Neural progenitor cell (in vitro differentiated cells): ENCODE results near the gene FAM180A. TPM values are rescaled to one million over a fixed set of nuclear protein-coding genes. Genes with fewer than 3 reads are reported as not detected.
A peak's percentile ranks its signal among the peaks of the same experiment; 100 is the strongest.

ENCODE experiments used
- DNase-seq: peaks from one replicate; pipeline ENCODE4 v3.0.0-alpha.2; 2016; ENCODE audit warnings: low spot score
- H2AFZ ChIP-seq: fragments of 200-600 bp; sonication (generic); replicated peaks from 2 replicates; pipeline ENCODE4 v1.6.1; 2016; ENCODE audit warnings: antibody characterized with exemption
- H3F3A ChIP-seq: fragments of 200-600 bp; sonication (generic); 2 replicates; pipeline ENCODE4 v1.6.1; 2016; ENCODE audit warnings: antibody characterized with exemption, low read depth
- H3K27ac ChIP-seq: fragments of 200-600 bp; sonication (generic); 2 replicates; pipeline ENCODE4 v1.5.1; 2016; ENCODE audit warnings: mild to moderate bottlenecking
- H3K27me3 ChIP-seq: fragments of 200-600 bp; sonication (generic); 2 replicates; pipeline ENCODE4 v1.6.1; 2016; ENCODE audit warnings: mild to moderate bottlenecking, moderate library complexity
- H3K36me3 ChIP-seq: fragments of 200-600 bp; sonication (generic); 2 replicates; pipeline ENCODE4 v1.5.1; 2016
- H3K4me1 ChIP-seq: fragments of 200-600 bp; sonication (generic); 2 replicates; pipeline ENCODE4 v1.6.1; 2016; ENCODE audit warnings: mixed run types
- H3K4me2 ChIP-seq: fragments of 200-600 bp; sonication (generic); 2 replicates; pipeline ENCODE4 v1.6.1; 2016
- H3K4me3 ChIP-seq: fragments of 200-600 bp; sonication (generic); 2 replicates; pipeline ENCODE4 v1.5.1; 2016
- H3K79me2 ChIP-seq: fragments of 200-600 bp; sonication (generic); 2 replicates; pipeline ENCODE4 v1.6.1; 2016; ENCODE audit warnings: low read depth
- H3K9ac ChIP-seq: fragments of 200-600 bp; sonication (generic); 2 replicates; pipeline ENCODE4 v1.6.1; 2016
- H3K9me3 ChIP-seq: fragments of 200-600 bp; sonication (generic); 2 replicates; pipeline ENCODE4 v1.5.1; 2016; ENCODE audit warnings: low read depth
- H4K20me1 ChIP-seq: fragments of 200-600 bp; sonication (generic); 2 replicates; pipeline ENCODE4 v1.6.1; 2016; ENCODE audit warnings: low read depth
- H3K27ac Mint-ChIP-seq: 3 replicates; pipeline ENCODE4 v1.8.0; 2021; ENCODE audit warnings: mixed read lengths
- H3K27me3 Mint-ChIP-seq: 2 replicates; pipeline ENCODE4 v1.8.0; 2022; ENCODE audit warnings: low read depth, mild to moderate bottlenecking, inconsistent platforms, moderate library complexity, mixed read lengths; ENCODE audit not compliant: insufficient read depth
- H3K36me3 Mint-ChIP-seq: 3 replicates; pipeline ENCODE4 v1.8.0; 2021; ENCODE audit warnings: mixed read lengths
- H3K4me1 Mint-ChIP-seq: 3 replicates; pipeline ENCODE4 v1.8.0; 2021; ENCODE audit warnings: mixed read lengths
- H3K4me3 Mint-ChIP-seq: 3 replicates; pipeline ENCODE4 v1.8.0; 2021; ENCODE audit warnings: mild to moderate bottlenecking, moderate library complexity, mixed read lengths
- H3K9me3 Mint-ChIP-seq: 3 replicates; pipeline ENCODE4 v1.8.0; 2020; ENCODE audit warnings: mixed read lengths
- EZH2 ChIP-seq: fragments of 200-600 bp; sonication (generic); IDR thresholded peaks from 2 replicates; pipeline ENCODE4 v1.6.1; 2017; ENCODE audit warnings: antibody characterized with exemption, mild to moderate bottlenecking, moderate library complexity
- EZH2phosphoT487 ChIP-seq: fragments of 200-600 bp; sonication (generic); IDR thresholded peaks from 2 replicates; pipeline ENCODE4 v1.6.1; 2017; ENCODE audit warnings: antibody characterized with exemption
- total RNA-seq: library from RNA; depleted of rRNA; stranded (reverse); fragments of >200 nt; gene quantifications from 2 replicates; pipeline ENCODE4 v1.2.3, GENCODE V29; 2015; ENCODE audit warnings: low replicate concordance
- TF ChIP-seq, protein P1 (sequence below): fragments of 200-600 bp; sonication (generic); IDR thresholded peaks from 2 replicates; pipeline ENCODE4 v1.5.1; 2017; ENCODE audit warnings: antibody characterized with exemption, mild to moderate bottlenecking

The FAM180A gene
- total RNA-seq, 1 donor from 2014 or later: not detected

DNA sequence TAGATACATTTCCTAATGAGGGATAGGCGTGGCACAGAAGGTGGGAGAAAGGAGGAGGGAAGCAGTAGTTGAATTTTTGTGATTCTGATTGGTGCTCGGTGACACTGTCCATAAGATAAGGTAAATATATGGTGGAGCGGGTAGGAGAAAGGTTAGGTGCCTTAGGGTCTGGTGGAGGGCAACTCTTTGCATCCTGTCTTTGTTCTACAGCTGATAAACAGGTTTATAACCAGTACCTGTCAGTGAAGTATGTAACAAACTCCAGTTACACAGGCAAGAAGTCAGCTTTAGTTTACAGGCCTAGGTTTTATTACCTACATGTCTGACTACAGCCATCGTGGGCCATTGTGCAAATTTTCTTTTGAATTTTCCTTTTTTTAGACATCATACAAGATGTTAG is 10.9 kb upstream of the FAM180A start:
- H3K36me3 ChIP-seq: no peaks in the 10 kb centered on the region
- H3K4me1 ChIP-seq: peaks cover 9% of the 10 kb centered on the region
- no peak overlapping the region for H3K4me2 ChIP-seq
- Mint-ChIP-seq H3K36me3 (no peaks in the 10 kb centered on the region), H3K27me3 (peaks cover 3% of the 10 kb centered on the region), H3K4me1 (peaks cover 8% of the 10 kb centered on the region), H3K27ac (no peak overlapping the region), H3K4me3 (no peak overlapping the region), H3K9me3 (no peaks in the 10 kb centered on the region)
- H3K9me3 ChIP-seq: no peaks in the 10 kb centered on the region
- no peaks in the 10 kb centered on the region for H4K20me1 ChIP-seq
- H3K27ac ChIP-seq: no peak overlapping the region
- H3K79me2 ChIP-seq: no peaks in the 10 kb centered on the region
- H3K27me3 ChIP-seq: no peaks in the 10 kb centered on the region
- H3K9ac ChIP-seq: no peak overlapping the region
- no peak for DNase-seq
- H2AFZ ChIP-seq: no peak overlapping the region
- H3F3A ChIP-seq: no peaks in the 10 kb centered on the region
- TF ChIP-seq EZH2phosphoT487: no peak
- no peak for TF ChIP-seq EZH2
- TF ChIP-seq, protein P1, sequence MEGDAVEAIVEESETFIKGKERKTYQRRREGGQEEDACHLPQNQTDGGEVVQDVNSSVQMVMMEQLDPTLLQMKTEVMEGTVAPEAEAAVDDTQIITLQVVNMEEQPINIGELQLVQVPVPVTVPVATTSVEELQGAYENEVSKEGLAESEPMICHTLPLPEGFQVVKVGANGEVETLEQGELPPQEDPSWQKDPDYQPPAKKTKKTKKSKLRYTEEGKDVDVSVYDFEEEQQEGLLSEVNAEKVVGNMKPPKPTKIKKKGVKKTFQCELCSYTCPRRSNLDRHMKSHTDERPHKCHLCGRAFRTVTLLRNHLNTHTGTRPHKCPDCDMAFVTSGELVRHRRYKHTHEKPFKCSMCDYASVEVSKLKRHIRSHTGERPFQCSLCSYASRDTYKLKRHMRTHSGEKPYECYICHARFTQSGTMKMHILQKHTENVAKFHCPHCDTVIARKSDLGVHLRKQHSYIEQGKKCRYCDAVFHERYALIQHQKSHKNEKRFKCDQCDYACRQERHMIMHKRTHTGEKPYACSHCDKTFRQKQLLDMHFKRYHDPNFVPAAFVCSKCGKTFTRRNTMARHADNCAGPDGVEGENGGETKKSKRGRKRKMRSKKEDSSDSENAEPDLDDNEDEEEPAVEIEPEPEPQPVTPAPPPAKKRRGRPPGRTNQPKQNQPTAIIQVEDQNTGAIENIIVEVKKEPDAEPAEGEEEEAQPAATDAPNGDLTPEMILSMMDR: no peak
- no peak overlapping the region for H3K4me3 ChIP-seq

DNA sequence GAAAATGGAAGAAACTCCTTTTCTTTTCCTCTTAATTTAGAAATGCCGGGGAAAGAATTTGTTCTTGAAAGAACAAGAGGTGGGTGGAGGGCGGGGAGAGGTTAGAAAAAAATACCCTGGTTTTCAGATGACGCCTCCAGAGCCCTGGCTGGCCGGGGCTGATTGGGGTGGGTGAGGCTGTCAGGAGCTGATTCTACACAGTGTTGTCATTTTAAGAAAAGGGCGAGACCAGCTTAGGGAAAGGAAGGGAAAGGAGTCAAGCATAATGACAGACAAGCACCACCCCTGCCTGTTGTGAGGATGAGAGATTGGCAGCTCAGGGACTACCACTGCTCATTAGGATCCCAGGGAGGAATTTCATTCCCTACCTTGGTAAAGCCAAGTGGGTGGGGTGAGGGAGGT is 9.9 kb upstream of the FAM180A start:
- Histone ChIP-seq H4K20me1 (no peaks in the 10 kb centered on the region), H3K9ac (no peak overlapping the region), H3K9me3 (no peaks in the 10 kb centered on the region), H3K27ac (no peak overlapping the region), H3K4me2 (peak overlapping the region; percentile 9), H3F3A (no peaks in the 10 kb centered on the region), H3K79me2 (no peaks in the 10 kb centered on the region), H3K36me3 (no peaks in the 10 kb centered on the region), H3K4me3 (no peak overlapping the region), H3K27me3 (no peaks in the 10 kb centered on the region), H3K4me1 (peaks cover 9% of the 10 kb centered on the region), H2AFZ (no peak overlapping the region)
- Mint-ChIP-seq H3K27ac (no peak overlapping the region), H3K9me3 (no peaks in the 10 kb centered on the region), H3K27me3 (peaks cover 5% of the 10 kb centered on the region), H3K4me1 (peaks cover 8% of the 10 kb centered on the region), H3K4me3 (no peak overlapping the region), H3K36me3 (no peaks in the 10 kb centered on the region)
- TF ChIP-seq EZH2 (no peak), EZH2phosphoT487 (no peak)
- TF ChIP-seq, protein P1: no peak
- peak; percentile 13 for DNase-seq

DNA sequence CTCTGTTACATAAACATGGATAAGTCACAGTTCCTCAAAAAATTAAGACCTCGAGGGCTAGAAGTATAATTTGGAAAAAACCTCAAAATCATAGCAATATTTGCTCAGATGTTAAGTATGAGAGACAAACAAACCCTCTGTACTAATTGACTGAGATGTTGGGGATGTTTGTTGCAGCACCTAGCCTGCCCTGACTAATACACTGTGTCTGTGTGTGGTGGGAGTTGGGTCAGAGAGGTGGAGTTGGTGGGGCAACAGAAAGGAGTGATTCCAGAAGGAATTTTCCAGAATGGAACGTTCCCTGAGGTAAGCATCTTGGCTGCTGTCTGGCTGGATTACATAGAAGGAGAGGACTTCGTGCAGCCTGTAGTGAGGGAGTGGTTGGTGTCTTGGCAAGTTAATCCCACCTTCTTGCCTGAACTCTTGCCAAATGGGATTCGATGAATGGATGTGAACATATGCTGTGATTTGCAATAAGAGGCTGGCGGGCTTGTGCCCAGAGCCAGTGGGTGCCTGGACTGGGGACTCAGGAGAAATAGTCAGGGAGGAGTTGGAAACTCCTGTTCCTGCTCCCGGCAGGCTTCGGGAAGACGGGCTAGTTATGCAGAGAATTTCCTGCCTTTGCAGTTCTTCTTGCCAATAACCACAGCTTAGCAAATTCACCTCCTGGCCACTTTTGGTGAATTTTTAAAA is 9.3 kb upstream of the FAM180A start:
- no peaks in the 10 kb centered on the region for H4K20me1 ChIP-seq
- H3K4me1 ChIP-seq: peaks cover 9% of the 10 kb centered on the region
- Mint-ChIP-seq H3K9me3 (no peaks in the 10 kb centered on the region), H3K4me3 (no peak overlapping the region), H3K27me3 (peaks cover 7% of the 10 kb centered on the region), H3K4me1 (peaks cover 8% of the 10 kb centered on the region), H3K27ac (no peak overlapping the region), H3K36me3 (no peaks in the 10 kb centered on the region)
- TF ChIP-seq, protein P1: no peak
- TF ChIP-seq EZH2phosphoT487 (no peak), EZH2 (no peak)
- DNase-seq: no peak
- no peaks in the 10 kb centered on the region for H3K27me3 ChIP-seq
- no peaks in the 10 kb centered on the region for H3K36me3 ChIP-seq
- H3K9me3 ChIP-seq: no peaks in the 10 kb centered on the region
- no peaks in the 10 kb centered on the region for H3K79me2 ChIP-seq
- H3F3A ChIP-seq: no peaks in the 10 kb centered on the region
- no peak overlapping the region for H3K27ac ChIP-seq
- no peak overlapping the region for H3K4me3 ChIP-seq
- no peak overlapping the region for H2AFZ ChIP-seq
- no peak overlapping the region for H3K4me2 ChIP-seq
- no peak overlapping the region for H3K9ac ChIP-seq
